D721Med (cell line): ENCODE results near the gene DTX3.
"Not testable (repeated sequence)": the region's sequence is repeated elsewhere in the genome, so short reads cannot be mapped to it uniquely, and the experiment has no call there.

Source experiments
- DNase-seq: peaks from one replicate; pipeline ENCODE4 v3.0.0; 2011; ENCODE audit warnings: low spot score; ENCODE audit not compliant: insufficient read length
- FAIRE-seq: peaks from 2 replicates; lab custom pipeline; 2011; peaks lifted over from hg19 to GRCh38; lab: Jason Lieb, UNC
- CTCF ChIP-seq: IDR thresholded peaks from 2 replicates; pipeline ENCODE4 v1.5.1; 2012; ENCODE audit warnings: mild to moderate bottlenecking, control low read depth; ENCODE audit not compliant: insufficient read depth; ENCODE audit errors: missing control alignments

The DTX3 gene, protein sequence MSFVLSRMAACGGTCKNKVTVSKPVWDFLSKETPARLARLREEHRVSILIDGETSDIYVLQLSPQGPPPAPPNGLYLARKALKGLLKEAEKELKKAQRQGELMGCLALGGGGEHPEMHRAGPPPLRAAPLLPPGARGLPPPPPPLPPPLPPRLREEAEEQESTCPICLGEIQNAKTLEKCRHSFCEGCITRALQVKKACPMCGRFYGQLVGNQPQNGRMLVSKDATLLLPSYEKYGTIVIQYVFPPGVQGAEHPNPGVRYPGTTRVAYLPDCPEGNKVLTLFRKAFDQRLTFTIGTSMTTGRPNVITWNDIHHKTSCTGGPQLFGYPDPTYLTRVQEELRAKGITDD

DNA sequence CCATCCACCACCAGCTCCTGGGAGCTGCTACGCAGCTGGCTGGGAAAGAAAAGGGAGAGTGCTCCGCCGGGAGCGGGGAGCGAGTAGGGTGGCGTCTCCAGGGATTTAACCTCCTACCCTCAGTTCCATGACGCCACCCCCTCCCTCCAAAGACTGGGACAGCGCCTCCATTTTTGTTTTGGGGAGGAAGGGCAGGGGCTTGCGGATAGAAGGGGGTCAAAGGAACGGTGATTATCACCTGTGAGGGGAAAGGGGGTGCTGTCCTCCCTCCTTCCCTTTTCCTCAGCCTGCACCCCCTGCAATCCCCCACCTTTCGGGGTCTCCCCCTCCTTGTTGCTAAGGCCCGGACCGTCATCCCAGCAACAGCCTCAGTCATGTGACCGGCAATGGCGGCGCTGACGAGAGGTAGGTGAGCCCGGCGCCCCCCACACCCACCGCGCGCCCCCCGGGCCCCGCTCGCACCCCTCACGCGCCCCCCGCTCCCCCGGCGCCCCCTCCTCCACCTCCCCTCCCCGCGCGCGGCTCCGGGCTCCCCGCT, at the start of gene DTX3:
DTX3 (plus strand) TSS at position 371 of the 538 bp plus-strand sequence. CDS start 1,694 bp downstream, outside the sequence.
- no peak for DNase-seq

GRCh38 chr12:57554897-57555296, 49.7 kb upstream of the DTX3 start:
- DNase-seq = no peak
- FAIRE-seq = no peak
- TF ChIP-seq CTCF = no peak

More for the DNA sequence above, at the start of gene DTX3:
- FAIRE-seq = no peak
- no peak for TF ChIP-seq CTCF

DNA sequence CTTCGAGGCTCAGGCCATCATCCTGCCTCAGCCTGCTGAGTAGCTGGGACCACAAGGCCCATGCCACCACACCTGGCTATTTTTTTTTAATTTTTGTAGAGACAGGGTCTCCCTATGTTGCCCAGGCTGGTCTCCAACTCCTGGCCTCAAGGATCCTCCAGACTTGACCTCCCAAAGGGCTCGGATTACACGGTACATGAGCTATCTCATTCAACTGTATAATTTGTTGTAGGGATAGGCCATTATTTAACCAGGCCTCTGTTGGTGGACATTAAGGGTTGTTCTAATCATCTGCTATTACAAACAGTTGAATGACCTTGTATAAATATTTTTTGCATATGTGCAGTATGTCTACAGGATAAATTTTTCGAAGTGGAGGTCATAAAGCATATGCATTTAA, 45.8 kb upstream of the DTX3 start:
- TF ChIP-seq CTCF = no peak
- FAIRE-seq = no peak
- DNase-seq = no peak

GRCh38 chr12:57560516-57560915, 44.1 kb upstream of the DTX3 start:
- no peak for TF ChIP-seq CTCF
- DNase-seq (no peak), FAIRE-seq (no peak)

GRCh38 chr12:57561117-57561516, 43.5 kb upstream of the DTX3 start:
- DNase-seq, FAIRE-seq: not testable (repeated sequence)

GRCh38 chr12:57563358-57563757, 41.3 kb upstream of the DTX3 start:
- DNase-seq (no peak), FAIRE-seq (no peak)
- no peak for TF ChIP-seq CTCF

DNA sequence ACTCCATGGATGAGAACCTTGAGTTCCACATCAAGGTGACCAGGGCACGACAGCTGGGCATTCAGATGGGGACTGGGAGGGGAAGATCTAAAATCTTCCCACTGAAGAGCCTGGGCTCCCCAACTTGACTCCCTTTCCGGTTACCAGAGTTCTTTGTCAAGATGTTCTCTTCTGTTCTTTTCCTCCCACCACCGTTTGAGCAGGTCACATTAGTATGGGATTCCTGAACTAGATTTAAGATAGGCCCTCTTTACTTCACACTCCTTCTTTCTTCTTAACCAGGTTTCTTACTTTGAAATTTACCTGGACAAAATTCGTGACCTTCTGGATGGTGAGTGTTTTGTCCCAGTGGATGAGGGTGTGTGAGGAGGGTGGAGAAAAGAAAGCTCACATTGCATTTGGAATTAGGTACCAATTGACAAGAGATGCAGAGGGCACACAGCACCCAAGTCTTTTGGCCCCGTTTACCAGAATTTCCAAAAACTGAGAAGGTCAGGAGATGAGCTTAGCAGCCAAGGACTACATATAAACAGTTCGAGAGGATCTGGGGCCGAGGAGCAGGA, 40.4 kb upstream of the DTX3 start:
- DNase-seq (no peak), FAIRE-seq (no peak)
- TF ChIP-seq CTCF = no peak
